GM18873 (cell line): Measurements from ENCODE around the gene SLC26A11.
"Not testable (repeated sequence)": the region's sequence is repeated elsewhere in the genome, so short reads cannot be mapped to it uniquely, and the experiment has no call there.

Experiments
- ATAC-seq: cut with Tn5 transposase; IDR thresholded peaks from one replicate; pipeline ENCODE4 v1.9.1; 2021; ENCODE audit warnings: mild to moderate bottlenecking, moderate library complexity, moderate number of reproducible peaks; ENCODE audit not compliant: unreplicated experiment, low FRiP score

The SLC26A11 gene

GRCh38 chr17:80195671-80196529, 24.3 kb upstream of the SLC26A11 start:
- no peak for ATAC-seq

GRCh38 chr17:80196652-80197051, 23.6 kb upstream of the SLC26A11 start:
- ATAC-seq, result no peak

GRCh38 chr17:80198144-80198661, 22.0 kb upstream of the SLC26A11 start:
- ATAC-seq, result no peak

DNA sequence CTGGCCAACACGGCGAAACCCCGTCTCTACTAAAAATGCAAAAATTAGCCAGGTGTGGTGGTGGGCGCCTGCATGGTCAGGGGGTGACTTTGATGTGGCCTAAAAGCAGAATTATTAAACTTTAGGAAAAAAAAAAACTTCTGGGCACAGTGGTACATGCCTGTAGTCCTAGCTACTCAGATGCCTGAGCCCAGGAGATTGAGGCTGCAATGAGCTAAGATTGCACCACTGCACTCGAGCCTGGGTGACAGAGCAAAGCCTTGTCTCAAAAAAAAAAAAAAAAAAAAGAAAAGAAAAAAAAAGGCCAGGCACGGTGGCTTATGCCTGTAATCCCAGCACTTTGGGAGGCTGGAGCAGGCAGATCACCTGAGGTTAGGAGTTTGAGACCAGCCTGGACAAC, 20.9 kb upstream of the SLC26A11 start:
- not testable (repeated sequence) for ATAC-seq

DNA sequence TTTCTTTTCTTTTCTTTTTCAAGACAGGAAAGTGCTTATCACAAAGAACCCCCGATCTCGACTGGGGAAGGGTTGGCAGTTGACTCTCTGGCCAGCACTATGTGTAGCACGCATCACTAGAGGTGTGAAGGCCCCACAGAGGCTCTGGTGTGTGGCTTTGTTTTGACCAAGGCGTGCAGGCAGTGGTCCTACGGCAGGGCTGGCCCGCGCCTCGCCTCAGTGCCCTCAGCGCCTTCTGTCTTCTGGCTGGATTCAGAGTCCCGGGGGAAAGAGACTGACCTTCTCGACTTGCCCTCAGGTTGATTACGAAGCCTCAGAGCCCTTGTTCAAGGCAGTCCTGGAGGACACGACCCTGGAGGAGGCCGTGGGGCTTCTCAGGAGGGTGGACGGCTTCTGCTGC, 18.8 kb upstream of the SLC26A11 start:
- no peak for ATAC-seq

DNA sequence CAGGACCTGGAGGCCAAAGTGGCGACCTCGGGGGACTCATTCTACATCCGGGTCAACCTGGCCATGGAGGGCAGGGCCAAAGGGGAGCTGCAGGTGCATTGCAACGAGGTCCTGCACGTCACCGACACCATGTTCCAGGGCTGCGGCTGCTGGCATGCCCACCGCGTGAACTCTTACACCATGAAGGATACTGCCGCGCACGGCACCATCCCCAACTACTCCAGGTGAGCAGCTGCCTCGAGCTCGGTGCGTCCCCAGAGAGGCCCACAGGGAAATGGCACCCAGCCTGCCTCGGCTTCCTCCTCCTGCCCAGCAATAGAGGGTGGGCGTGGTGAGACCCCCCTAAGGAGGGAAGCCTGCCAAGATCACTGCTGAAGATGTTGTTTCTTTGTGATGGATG, 18.0 kb upstream of the SLC26A11 start:
- ATAC-seq, result no peak

GRCh38 chr17:80203471-80203963, 16.7 kb upstream of the SLC26A11 start:
- no peak for ATAC-seq

DNA sequence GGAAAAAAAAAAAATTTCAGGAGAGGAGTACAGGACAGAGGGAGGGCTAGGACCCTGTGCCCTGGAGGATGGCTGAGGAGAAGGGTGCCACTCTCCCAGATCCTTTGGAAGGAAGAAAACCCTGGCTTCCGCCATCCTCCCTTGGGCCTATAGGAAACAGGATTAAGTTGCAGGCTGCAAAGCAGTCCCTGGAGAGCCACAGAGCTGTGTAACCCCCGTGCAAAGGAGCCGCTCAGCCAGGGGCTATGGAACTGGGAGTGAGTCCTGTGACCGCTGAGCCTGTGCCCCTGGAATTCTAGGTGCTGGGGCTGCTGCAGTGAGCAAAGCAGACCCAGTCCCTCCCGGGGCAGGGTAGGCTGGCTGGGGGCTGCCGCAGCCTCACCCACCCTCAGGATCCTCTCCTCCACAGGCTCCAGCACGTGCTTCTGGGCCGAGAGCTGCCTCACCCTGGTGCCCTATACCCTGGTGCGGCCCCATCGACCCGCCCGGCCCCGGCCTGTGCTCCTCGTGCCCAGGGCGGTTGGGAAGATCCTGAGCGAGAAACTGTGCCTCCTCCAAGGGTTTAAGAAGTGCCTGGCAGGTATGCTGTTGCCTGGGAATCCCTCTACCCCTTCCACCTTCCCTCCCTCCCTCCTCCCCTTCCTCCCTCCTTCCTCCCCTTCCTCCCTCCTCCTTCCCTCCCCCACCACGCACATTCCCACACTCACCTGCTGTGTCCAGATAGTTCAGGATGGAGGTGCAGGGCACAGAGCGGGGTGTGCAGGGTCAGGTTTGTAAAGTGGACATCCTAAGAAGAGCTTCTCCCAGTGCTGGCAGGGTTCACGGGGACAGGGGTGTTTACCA, 15.4 kb upstream of the SLC26A11 start:
- no peak for ATAC-seq

DNA sequence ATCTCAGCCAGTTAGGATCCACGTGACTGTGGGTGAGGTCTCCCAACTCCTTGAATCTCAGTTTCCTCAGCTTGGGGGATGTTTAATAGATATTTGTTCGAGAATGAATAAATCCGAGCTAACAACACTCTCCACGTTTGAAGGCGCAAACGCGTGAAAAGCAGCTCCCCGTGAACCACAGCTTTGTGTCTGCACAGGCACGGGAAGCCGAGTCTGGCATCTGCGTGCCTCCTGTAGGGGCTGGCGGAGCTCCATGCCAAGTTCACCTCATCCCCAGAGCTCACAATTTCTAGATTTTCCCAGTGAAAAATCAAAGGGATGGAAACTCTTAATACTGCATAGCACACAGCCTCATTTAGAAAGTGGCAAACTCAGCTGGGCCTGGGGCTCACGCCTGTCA, 14.4 kb upstream of the SLC26A11 start:
- ATAC-seq, result no peak

DNA sequence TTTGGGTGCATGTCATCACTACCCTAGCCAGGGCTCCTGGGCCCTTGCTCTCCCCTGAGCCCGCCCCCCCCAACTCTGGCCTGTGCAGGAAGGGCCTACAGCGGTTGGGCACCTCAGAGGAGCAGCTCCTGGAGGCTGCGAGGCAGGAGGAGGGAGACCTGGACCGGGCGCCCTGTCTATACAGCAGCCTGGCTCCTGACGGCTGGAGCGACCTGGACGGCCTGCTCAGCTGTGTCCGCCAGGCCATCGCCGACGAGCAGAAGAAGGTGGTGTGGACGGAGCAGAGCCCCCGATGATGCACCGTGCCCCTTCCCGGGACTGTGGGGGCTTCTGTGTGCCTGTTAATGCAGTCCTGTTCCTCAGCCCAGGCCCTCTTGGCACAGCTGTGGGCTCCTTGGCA, 12.2 kb upstream of the SLC26A11 start:
- no peak for ATAC-seq

DNA sequence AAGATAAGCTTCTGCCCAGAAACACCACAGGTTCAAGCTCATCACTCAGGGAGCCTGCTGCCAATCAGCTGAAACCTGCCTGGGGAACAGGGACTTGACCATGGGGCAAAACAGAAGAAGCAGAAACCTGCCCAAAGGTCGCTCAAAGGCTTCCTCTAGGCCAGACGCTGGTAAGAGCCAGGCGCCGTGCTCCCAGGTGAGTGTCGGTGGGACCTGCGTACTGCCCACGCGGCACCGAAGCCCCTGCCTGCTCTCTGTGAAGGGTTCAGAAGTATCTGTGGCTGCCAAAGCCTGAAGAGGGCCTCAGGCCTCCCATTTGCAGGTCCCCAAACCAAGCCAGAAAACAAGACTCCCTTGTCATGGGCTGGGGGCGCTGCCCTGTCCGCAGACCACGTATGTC, 10.5 kb upstream of the SLC26A11 start:
- no peak for ATAC-seq

GRCh38 chr17:80210348-80211108, 9.7 kb upstream of the SLC26A11 start:
- ATAC-seq, result no peak

GRCh38 chr17:80212109-80212508, 8.1 kb upstream of the SLC26A11 start:
- ATAC-seq, result no peak

DNA sequence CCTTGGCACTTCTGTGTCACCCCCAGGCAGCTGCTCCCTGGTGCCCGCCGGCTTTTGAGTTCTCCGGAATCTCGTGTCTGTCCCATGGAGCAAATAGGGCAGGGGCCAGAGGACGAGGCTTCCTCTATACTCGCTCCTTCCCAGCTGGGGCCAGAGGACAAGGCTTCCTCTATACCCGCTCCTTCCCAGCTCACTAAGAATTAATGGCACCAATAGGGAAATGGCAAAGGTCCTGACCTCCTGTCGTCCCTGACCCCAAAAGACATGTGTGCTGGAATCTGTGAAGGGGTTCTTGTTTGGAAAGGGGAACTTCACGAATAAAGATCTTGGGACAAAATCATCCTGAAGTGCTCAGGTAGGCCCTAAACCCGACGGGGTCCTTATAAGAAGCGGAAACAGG, 7.7 kb upstream of the SLC26A11 start:
- ATAC-seq, result no peak

- ATAC-seq, result no peak
Observed at GRCh38 chr17:80212962-80213642, 7.1 kb upstream of the SLC26A11 start.

GRCh38 chr17:80213643-80213975, 6.6 kb upstream of the SLC26A11 start:
- no peak for ATAC-seq

DNA sequence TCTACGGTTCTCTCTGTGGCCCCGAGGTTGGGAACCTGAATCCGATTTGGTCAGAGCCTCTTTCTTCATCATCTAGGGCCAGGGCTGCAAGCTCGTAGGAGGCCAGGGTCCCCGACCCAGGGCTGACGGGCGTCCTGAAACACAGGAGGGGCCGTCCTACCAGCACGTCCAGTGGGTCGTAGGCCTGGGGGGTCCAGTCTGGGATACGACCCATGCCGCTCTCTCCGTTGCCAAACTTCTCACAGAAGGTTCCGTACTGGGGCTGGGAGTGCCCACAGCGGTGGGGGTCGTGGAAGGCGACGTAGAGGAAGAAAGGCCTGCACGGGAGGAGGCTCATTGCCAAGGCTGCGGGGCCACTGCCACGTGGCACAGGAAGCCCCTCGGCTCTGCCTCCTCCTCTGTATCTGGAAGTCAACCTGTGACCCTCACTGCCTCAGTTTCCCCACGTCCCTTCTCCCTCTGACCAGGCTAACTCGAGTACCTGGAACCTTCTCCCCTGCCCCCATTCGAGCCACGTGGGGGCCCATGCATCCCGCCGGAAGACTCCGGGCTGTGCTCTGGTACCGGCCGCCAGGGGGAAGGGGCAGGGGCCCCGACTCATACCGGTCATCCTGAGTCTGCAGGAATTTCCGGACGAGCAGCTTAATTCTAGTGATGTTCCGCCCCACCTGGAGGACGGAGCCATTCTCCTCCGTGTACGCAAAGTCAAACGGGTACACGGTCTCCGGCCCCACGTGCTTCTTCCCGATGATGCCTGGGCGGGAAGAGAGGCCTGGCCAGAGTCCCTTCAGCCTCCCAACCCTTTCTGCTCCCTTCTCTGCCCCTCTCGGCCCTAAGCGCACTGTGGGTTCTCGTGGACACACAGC, 6.0 kb upstream of the SLC26A11 start:
- ATAC-seq, result no peak

- ATAC-seq, result no peak
Observed at GRCh38 chr17:80214878-80215210, 5.4 kb upstream of the SLC26A11 start.
